Measurements from ENCODE around the gene R3HCC1L. TPM values are rescaled to one million over a fixed set of nuclear protein-coding genes. Genes with fewer than 3 reads are reported as not detected.

R3HCC1L gene
- total RNA-seq, 2 experiments from 2014 or later: 15.7 to 16.5 TPM

GRCh38 chr10:98196985-98197384, 62.5 kb downstream of the R3HCC1L start:
- H3K27me3 Mint-ChIP-seq: no peaks in the 10 kb centered on the region
- H3K9me3 Mint-ChIP-seq: peaks cover 3% of the 10 kb centered on the region
- ATAC-seq (no peak), DNase-seq (no peak)
- CTCF ChIA-PET: interaction anchor here (1.0 to 1.3 kb wide), 2 partner anchors 20 to 26 kb away, joined by 3 to 6 read pairs; no protein-coding TSS in a partner anchor
- H3K36me3 Mint-ChIP-seq (ENCODE audit: low read depth): peaks cover 24% of the 10 kb centered on the region
- POLR2A ChIA-PET: interaction anchor here (1.0 to 1.4 kb wide), 2 partner anchors 13 to 63 kb away, joined by 4 read pairs; partner anchors contain the start of gene R3HCC1L
- H3K4me1 Mint-ChIP-seq (ENCODE audit: low read depth): peaks cover 23% of the 10 kb centered on the region
- intact Hi-C loops (cut with micrococcal nuclease): no loop called here
- no peak overlapping the region for H3K27ac Mint-ChIP-seq
- no peak for TF ChIP-seq CTCF (IDR thresholded peaks at IDR 0.05)
- no peak overlapping the region for H3K4me3 Mint-ChIP-seq

- CTCF ChIA-PET: no interaction called here
- DNase-seq: no peak
- TF ChIP-seq CTCF (IDR thresholded peaks at IDR 0.05): no peak
- POLR2A ChIA-PET: no interaction called here
- Mint-ChIP-seq H3K36me3 (ENCODE audit: low read depth) (peaks cover 9% of the 10 kb centered on the region), H3K4me1 (ENCODE audit: low read depth) (peaks cover 9% of the 10 kb centered on the region), H3K9me3 (no peaks in the 10 kb centered on the region), H3K27ac (no peak overlapping the region), H3K4me3 (no peak overlapping the region), H3K27me3 (no peaks in the 10 kb centered on the region)
- no peak for ATAC-seq
- intact Hi-C loops (cut with micrococcal nuclease): no loop called here
Observed at GRCh38 chr10:98201760-98202159, 67.3 kb downstream of the R3HCC1L start.

GRCh38 chr10:98202378-98202777, 67.9 kb downstream of the R3HCC1L start:
- no peaks in the 10 kb centered on the region for H3K9me3 Mint-ChIP-seq
- POLR2A ChIA-PET: no interaction called here
- TF ChIP-seq CTCF (IDR thresholded peaks at IDR 0.05): no peak
- no peak overlapping the region for H3K4me3 Mint-ChIP-seq
- H3K36me3 Mint-ChIP-seq (ENCODE audit: low read depth): peaks cover 10% of the 10 kb centered on the region
- ATAC-seq: no peak
- H3K4me1 Mint-ChIP-seq (ENCODE audit: low read depth): peaks cover 5% of the 10 kb centered on the region
- intact Hi-C loops (cut with micrococcal nuclease): no loop called here
- no peaks in the 10 kb centered on the region for H3K27me3 Mint-ChIP-seq
- no peak overlapping the region for H3K27ac Mint-ChIP-seq
- no peak for DNase-seq
- CTCF ChIA-PET: no interaction called here

GRCh38 chr10:98205351-98205750, 70.9 kb downstream of the R3HCC1L start:
- ChIA-PET CTCF (interaction anchor here (1.3 kb wide), 1 partner anchor 35 kb away, joined by 6 read pairs; no protein-coding TSS in a partner anchor), POLR2A (no interaction called here)
- DNase-seq: no peak
- Mint-ChIP-seq H3K9me3 (no peaks in the 10 kb centered on the region), H3K27ac (no peak overlapping the region), H3K4me1 (ENCODE audit: low read depth) (peaks cover 11% of the 10 kb centered on the region), H3K27me3 (no peaks in the 10 kb centered on the region), H3K36me3 (ENCODE audit: low read depth) (peaks cover 34% of the 10 kb centered on the region), H3K4me3 (no peak overlapping the region)
- TF ChIP-seq CTCF (IDR thresholded peaks at IDR 0.05): no peak
- intact Hi-C loops (cut with micrococcal nuclease): no loop called here
- ATAC-seq: no peak

GRCh38 chr10:98208925-98209324, 74.5 kb downstream of the R3HCC1L start:
- H3K4me3 Mint-ChIP-seq: no peak overlapping the region
- DNase-seq (no peak), ATAC-seq (no peak)
- POLR2A ChIA-PET: no interaction called here
- CTCF ChIA-PET: no interaction called here
- intact Hi-C loops (cut with micrococcal nuclease): no loop called here
- peaks cover 34% of the 10 kb centered on the region for H3K4me1 Mint-ChIP-seq (ENCODE audit: low read depth)
- H3K9me3 Mint-ChIP-seq: no peaks in the 10 kb centered on the region
- H3K27me3 Mint-ChIP-seq: no peaks in the 10 kb centered on the region
- TF ChIP-seq CTCF (IDR thresholded peaks at IDR 0.05): no peak
- peaks cover 51% of the 10 kb centered on the region for H3K36me3 Mint-ChIP-seq (ENCODE audit: low read depth)
- H3K27ac Mint-ChIP-seq: no peak overlapping the region
